Measurements from ENCODE around the gene PNPLA2.

DNA sequence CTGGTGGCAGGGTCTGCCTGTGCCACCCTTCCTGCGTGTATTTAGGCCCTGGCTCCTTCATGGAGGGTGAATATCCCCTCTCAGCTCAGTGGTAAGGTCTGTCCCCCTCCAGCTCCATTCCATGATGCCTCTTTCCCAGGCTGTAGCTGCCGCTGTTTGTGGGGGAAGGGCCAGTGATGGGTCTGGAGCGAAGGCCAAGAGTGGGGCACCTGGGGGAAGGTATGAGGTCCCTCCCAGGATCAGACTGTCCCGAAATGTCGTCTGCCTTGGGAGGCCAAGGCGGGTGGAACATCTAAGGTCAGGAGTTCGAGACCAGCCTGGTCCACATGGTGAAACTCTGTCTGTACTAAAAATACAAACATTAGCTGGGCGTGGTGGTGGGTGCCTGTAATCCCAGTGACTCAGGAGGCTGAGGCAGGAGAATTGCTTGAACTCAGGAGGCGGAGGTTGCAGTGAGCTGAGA lies 15.2 kb downstream of the PNPLA2 start:
- TF ChIP-seq, protein P1, sequence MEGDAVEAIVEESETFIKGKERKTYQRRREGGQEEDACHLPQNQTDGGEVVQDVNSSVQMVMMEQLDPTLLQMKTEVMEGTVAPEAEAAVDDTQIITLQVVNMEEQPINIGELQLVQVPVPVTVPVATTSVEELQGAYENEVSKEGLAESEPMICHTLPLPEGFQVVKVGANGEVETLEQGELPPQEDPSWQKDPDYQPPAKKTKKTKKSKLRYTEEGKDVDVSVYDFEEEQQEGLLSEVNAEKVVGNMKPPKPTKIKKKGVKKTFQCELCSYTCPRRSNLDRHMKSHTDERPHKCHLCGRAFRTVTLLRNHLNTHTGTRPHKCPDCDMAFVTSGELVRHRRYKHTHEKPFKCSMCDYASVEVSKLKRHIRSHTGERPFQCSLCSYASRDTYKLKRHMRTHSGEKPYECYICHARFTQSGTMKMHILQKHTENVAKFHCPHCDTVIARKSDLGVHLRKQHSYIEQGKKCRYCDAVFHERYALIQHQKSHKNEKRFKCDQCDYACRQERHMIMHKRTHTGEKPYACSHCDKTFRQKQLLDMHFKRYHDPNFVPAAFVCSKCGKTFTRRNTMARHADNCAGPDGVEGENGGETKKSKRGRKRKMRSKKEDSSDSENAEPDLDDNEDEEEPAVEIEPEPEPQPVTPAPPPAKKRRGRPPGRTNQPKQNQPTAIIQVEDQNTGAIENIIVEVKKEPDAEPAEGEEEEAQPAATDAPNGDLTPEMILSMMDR (IDR thresholded peaks at IDR 0.05): no peak
- no peak for TF ChIP-seq POLR2A (IDR thresholded peaks at IDR 0.05)
